HG03135 (cell line): ENCODE data around the gene ZFHX3.

Source experiments
- ATAC-seq: cut with Tn5 transposase; IDR thresholded peaks from one replicate; pipeline ENCODE4 v1.9.1; 2021; ENCODE audit warnings: mild to moderate bottlenecking, moderate library complexity; ENCODE audit not compliant: unreplicated experiment

The ZFHX3 gene

GRCh38 chr16:72911971-72912370 lies 136.0 kb downstream of the ZFHX3 start:
- ATAC-seq, result no peak

DNA sequence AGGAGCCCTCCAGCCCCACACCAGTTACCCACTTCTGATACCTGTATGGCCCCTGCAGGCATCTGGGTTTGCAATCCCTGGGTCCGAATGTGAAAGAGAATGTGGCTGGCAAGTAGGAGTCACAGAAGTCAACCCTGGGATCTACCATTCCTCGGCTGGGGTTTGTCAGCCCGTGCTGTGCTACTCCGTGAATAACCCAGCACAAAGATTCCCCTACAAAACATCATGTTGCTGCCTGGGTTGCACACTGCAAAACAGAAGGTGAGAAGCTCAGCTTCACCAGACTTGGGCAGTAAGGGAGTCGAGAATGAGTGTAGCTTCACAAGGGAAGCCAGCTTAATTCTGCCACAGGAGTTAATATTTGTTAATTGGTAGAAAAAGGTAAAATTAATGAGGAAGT lies 137.1 kb downstream of the ZFHX3 start:
- ATAC-seq, result no peak

DNA sequence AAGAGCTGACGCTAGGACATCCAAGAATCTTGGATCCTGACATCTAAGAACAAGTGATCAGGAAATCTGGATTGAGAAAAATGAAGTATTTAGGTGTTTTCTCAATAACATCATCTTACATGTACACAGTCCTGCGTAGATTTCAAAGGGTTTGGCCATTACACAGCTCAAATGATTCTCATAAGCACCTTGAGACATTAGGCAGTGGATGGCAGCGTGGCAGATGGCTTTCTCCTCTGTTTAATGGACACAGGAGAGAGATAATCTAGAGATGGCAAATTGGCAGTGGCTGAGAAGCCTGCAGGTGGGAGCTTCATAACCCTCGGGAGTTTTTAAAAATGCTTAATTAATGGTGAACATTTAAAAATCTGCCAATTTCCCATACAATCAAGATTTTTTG lies 137.5 kb downstream of the ZFHX3 start:
- ATAC-seq, result no peak

DNA sequence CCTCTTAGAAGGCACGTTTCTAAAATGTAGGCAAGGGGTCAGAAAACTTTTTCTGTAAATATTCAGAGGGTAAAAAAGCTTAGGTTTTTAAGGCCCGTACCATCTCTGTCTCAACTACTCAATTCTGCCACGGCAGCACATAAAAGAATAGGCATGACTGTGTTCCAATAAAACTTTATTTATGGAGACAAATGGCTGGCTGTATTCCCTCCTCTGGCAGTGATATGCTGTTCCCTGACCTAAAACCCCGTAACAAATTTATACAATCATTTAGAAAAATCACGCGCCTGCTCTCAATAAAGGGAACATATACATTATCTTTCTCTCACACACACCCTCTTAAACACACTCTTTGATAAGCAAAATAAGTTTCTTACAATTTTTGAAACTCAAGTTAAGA lies 138.7 kb downstream of the ZFHX3 start:
- no peak for ATAC-seq

DNA sequence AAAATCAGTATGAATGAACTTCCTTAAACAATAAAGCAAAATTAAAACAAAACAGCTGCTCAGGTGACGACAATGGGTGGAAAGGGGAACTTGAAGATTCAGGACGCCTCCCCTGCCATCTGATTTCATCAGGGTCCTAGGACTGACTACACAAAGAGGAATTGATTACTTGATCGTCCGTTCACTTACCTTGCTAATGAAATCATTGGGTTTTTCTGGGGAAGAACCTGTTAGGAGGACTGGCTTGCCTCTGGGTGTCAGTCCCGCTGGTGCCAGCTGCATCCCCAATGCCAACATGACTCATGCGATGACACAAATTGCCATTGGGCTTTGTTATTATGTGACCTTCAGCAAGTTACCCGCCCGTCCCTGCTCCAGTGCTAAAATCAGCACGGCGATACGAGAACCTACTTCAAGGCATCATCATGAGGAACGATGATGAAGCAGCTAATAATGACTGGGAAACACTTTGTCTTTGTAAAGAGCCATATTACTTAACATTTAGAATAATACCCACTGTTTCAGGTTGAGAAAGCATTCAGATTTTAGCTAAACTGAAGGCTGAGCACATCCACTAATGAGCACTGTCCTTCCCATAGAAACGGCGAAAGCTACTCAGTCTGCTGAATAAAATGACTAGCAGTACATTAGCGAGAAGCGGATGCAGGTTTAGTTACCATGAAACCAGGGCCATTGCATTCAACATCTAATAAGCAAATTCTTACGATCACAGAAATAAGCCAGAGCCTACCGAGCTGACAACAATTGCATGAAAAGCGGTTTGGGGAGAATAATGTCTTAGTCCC lies 139.4 kb downstream of the ZFHX3 start:
- no peak for ATAC-seq

- no peak for ATAC-seq
Observed at GRCh38 chr16:72905581-72905980, 142.3 kb downstream of the ZFHX3 start.

DNA sequence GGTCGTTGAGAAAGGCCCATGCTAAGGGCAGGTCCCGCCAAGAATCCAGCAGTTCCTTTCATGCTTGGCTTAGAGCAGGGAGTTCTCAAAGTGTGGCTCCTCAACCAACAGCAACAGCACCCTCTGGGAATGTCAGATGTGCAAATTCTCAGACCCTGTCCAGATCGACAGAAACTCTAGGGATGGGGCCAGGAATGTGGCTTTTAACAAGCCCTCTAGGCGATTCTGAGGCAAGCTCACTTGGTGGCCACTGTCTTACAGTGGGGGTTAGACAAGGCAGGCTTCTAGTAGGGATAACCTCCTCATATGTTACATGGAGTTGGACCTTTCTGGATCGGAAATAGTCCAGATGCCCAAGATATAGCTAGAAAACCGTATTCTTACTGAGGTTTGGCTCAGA lies 144.8 kb downstream of the ZFHX3 start:
- no peak for ATAC-seq

GRCh38 chr16:72902206-72902605 lies 145.7 kb downstream of the ZFHX3 start:
- no peak for ATAC-seq

DNA sequence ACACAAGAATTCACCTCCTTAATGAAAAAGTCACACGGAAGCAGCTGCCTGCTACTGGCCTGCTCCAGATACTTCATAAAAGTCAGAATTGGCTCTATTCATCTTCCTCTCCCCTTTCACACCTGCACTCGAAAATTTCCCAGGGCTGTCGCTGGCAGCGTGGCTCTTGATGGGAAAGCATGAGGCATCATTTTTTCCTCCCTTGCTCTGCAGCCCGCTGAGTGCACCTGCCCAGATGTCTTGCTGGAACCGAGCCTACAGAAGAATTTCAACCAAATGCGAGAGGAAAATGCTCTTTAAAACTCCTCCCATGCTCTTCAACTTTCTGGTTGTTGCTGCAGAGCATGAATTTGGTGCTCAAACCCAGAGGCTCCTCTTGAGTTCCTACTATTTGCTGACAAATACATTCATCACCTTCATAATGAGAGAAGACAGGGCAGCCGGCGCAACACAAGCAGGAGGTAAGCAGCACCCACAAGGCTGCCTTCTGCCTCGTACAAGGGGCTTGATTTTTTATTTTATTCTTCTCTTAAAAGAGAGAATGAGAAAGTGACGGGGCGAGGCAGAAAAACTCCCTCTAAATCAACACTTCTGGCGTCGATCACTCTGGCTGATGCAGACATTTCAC lies 146.8 kb downstream of the ZFHX3 start:
- no peak for ATAC-seq

GRCh38 chr16:72898216-72898825 lies 149.6 kb downstream of the ZFHX3 start:
- no peak for ATAC-seq

DNA sequence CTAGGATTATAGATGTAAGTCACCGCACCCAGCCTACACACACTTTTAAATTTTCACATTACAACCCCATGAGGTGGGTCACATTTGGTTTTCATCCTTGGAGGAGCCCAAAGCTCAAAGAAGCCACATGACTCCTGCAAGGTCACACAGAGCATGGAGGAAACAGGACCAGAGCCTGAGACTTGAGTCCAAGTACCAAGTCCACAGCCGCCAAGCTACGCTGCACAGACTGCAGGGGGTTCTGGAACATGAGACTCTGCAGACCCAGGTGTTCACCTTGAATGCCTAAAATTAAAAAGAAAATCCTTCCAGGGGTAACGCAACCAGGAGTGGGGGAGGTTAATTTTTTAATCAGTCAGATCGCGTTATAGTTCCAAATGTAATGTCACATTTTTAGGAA lies 150.2 kb downstream of the ZFHX3 start:
- no peak for ATAC-seq

DNA sequence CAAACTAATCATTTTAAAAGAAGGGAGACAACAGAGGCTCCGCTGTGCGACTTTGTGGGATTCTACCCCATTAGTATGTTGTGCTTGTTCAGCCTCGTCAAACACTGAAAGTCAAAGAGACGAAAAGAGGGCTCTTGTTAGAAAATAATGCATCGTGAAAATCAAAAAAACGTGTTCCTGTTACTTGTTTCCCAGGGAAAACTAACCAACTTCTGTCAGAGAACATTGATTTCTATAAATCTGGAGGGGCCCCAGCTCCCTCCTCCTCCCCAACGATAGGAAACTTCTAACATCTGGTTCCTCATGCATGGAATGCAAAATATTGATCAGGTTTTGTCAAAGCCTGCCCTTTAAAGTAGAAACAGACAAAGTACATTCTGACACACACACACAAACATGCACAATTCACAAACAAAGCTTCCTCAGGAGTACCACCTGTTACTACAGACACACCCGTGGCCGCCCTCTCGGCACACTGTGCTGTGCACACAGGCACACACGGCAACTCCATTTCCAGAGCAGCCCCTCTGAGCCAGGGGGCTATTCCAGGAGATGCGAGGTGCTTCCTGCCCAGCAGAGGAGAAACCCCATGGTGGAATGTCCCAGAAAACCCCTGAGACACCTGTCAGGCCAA lies 151.3 kb downstream of the ZFHX3 start:
- ATAC-seq, result no peak

- no peak for ATAC-seq
Observed at GRCh38 chr16:72895951-72896350, 152.0 kb downstream of the ZFHX3 start.

GRCh38 chr16:72894293-72895151 lies 153.4 kb downstream of the ZFHX3 start:
- no peak for ATAC-seq

- ATAC-seq, result no peak
Observed at GRCh38 chr16:72891291-72892227, 156.4 kb downstream of the ZFHX3 start.

GRCh38 chr16:72890587-72890986 lies 157.3 kb downstream of the ZFHX3 start:
- no peak for ATAC-seq

DNA sequence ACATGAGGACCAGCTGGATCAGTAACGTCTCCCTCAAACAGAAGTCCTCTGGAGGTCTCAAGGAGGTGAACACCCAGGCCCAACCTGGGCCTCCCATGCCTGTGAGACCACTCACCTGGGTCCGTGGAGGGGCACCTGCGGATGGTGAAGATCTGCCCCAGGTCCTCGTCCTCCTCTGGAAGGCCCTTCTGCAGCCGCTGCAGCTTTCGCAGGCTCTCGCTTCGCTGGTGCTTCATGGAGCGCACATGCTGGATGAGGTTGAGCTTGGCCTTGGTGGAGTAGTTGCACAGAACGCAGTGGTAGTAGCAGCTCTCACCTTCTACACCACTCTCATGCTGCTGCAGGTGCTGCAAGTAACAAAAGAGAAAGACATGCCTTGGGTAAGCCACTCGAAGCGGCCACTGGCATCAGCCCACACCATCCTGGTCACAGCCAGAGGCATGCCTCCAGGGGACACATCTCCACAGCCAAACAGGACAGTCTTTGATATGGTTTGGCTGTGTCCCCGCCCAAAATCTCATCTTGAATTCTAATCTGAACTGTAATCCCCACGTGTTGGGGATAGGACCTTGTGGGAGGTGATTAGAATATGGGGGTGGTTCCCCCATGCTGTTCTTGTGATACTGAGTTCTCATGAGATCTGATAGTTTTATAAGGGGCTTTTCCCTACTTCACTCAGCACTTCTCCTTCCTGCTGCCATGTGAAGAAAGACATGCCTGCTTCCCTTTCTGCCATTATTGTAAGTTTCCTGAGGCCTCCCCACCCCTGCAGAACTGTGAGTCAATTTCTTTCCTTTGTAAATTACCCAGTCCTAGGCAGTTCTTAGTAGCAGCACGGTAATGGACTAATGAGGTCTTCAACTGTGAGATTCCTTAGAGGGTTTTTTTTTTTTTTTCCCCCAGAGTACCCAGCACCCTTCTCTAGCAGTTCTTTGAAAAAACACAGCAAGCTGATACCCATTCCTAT lies 158.0 kb downstream of the ZFHX3 start:
- ATAC-seq, result no peak

DNA sequence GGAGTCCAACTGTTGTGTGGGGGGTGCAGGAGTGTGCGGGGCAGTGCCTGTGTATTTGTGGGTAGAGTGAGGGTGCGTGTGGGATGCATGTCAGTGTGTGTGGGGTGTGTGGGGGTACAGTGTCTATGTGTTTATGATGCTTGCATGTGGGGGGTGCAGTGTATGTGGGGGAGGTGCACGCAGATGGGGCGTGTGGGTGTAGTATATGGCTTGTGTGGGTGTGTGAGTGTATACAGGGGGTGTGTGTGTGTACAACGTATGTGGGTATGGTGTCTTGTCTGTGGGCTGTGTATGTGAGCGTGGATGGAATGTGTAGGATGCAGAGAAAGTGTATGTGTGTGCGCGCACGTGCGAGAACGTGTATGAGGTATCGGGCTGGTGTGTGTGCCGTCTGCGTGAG lies 160.4 kb downstream of the ZFHX3 start:
- ATAC-seq, result no peak
